GM12878 (cell line): ENCODE measurements around the gene BBLN. TPM values are rescaled to one million over a fixed set of nuclear protein-coding genes. Genes with fewer than 3 reads are reported as not detected.

Experiments
- ATAC-seq: fragments of 200-7000 bp; cut with Tn5 transposase; 3 replicates; pipeline ENCODE4 v1.9.1; 2020; ENCODE audit warnings: mild to moderate bottlenecking, moderate library complexity
- BruUV-seq: library from RNA; stranded (reverse); fragments of 400-500 nt; replicated peaks from 2 replicates; lab custom pipeline; 2021; lab: Mats Ljungman, UMichigan
- CTCF ChIA-PET: fragments of 300-600 bp; sonication (Branson Sonifier 250); formaldehyde crosslinking; extraction: SDS; loops from one replicate; lab custom pipeline; 2021; ENCODE audit warnings: inconsistent platforms; lab: Yijun Ruan, JAX
- POLR2A ChIA-PET: fragments of 350-600 bp; formaldehyde crosslinking; extraction: SDS; loops from one replicate; lab custom pipeline; 2021; ENCODE audit warnings: inconsistent platforms; lab: Charles Lee
- RAD21 ChIA-PET: fragments of 300-600 bp; sonication (Branson Sonifier 250); formaldehyde crosslinking; loops from one replicate; lab custom pipeline; 2023; ENCODE audit warnings: antibody characterized with exemption; ENCODE audit not compliant: unreplicated experiment; lab: Charles Lee
- SMC1A ChIA-PET: fragments of 300-600 bp; sonication (Branson Sonifier 250); formaldehyde crosslinking; loops from one replicate; lab custom pipeline; 2023; ENCODE audit not compliant: unreplicated experiment, uncharacterized antibody; lab: Charles Lee
- DNase-seq: peaks from one replicate; pipeline ENCODE4 v3.0.0-alpha.2; 2011; ENCODE audit warnings: low read depth, low spot score
- FAIRE-seq: peaks from 3 replicates; lab custom pipeline; 2011; peaks lifted over from hg19 to GRCh38; lab: Jason Lieb, UNC
- H2AFZ ChIP-seq: 2 replicates; pipeline ENCODE4 v1.6.0; 2011; ENCODE audit warnings: low read depth, low read length, control low read depth; ENCODE audit not compliant: control insufficient read depth
- H3K27ac ChIP-seq: 2 replicates; pipeline ENCODE4 v1.5.1; 2011; ENCODE audit warnings: control low read depth; ENCODE audit not compliant: control insufficient read depth, insufficient read depth
- H3K27me3 ChIP-seq, 2 experiments: replicated peaks in 1 of 2; 2 replicates each; pipeline versions ENCODE4 v1.6.0 to v1.6.1; 2011; ENCODE audit warnings: low read length in 1 of 2; ENCODE audit not compliant: control insufficient read depth in 2 of 2, insufficient read depth in 2 of 2
- H3K36me3 ChIP-seq, 2 experiments: 2 replicates each; pipeline ENCODE4 v1.5.1; 2011; ENCODE audit warnings: low read length in 1 of 2; ENCODE audit not compliant: control insufficient read depth in 2 of 2, insufficient read depth in 2 of 2
- H3K4me1 ChIP-seq: 2 replicates; pipeline ENCODE4 v1.6.1; 2011; ENCODE audit warnings: mild to moderate bottlenecking, low read length, moderate library complexity, mixed read lengths; ENCODE audit not compliant: control insufficient read depth, insufficient read depth
- H3K4me2 ChIP-seq: 2 replicates; pipeline ENCODE4 v1.6.0; 2011; ENCODE audit warnings: control low read depth; ENCODE audit not compliant: control insufficient read depth, insufficient read depth
- H3K4me3 ChIP-seq: fragments of 200-600 bp; sonication (generic); 2 replicates; pipeline ENCODE4 v1.5.1; 2016
- H3K79me2 ChIP-seq: 2 replicates; pipeline ENCODE4 v1.6.0; 2011; ENCODE audit warnings: low read length; ENCODE audit not compliant: control insufficient read depth, insufficient read depth
- H3K9ac ChIP-seq: 2 replicates; pipeline ENCODE4 v1.8.0; 2011; ENCODE audit warnings: low read length, control low read depth, mixed read lengths; ENCODE audit not compliant: control insufficient read depth, insufficient read depth
- H3K9me3 ChIP-seq: replicated peaks from 3 replicates; pipeline ENCODE4 v1.5.1; 2011; ENCODE audit warnings: mild to moderate bottlenecking, low read length; ENCODE audit not compliant: control insufficient read depth, insufficient read depth
- H4K20me1 ChIP-seq: 2 replicates; pipeline ENCODE4 v1.6.0; 2011; ENCODE audit not compliant: control insufficient read depth, insufficient read depth
- BHLHE40 ChIP-seq, 2 experiments: fragments of 450-650 bp in 1 of 2; IDR thresholded peaks; 2 replicates each; pipeline ENCODE4 v1.6.1; 2011 to 2017; ENCODE audit warnings: low read depth in 2 of 2, borderline replicate concordance in 1 of 2, improper control_type of control experiment in 1 of 2, low read length in 1 of 2, mild to moderate bottlenecking in 1 of 2
- ESRRA ChIP-seq: IDR thresholded peaks from 2 replicates; pipeline ENCODE4 v1.6.1; 2012; ENCODE audit warnings: mild to moderate bottlenecking, low read length, improper control_type of control experiment
- FOXK2 ChIP-seq: fragments of 450-650 bp; IDR thresholded peaks from 2 replicates; pipeline ENCODE4 v1.6.1; 2017; ENCODE audit warnings: mild to moderate bottlenecking, moderate library complexity
- HDGF ChIP-seq: fragments of 450-650 bp; IDR thresholded peaks from 2 replicates; pipeline ENCODE4 v1.6.1; 2016; ENCODE audit warnings: antibody characterized with exemption
- IRF4 ChIP-seq: IDR thresholded peaks from 2 replicates; pipeline ENCODE4 v1.6.1; 2011; ENCODE audit warnings: low read depth, low read length
- NFXL1 ChIP-seq: fragments of 450-650 bp; IDR thresholded peaks from 2 replicates; pipeline ENCODE4 v1.6.1; 2017; ENCODE audit warnings: antibody characterized with exemption, mild to moderate bottlenecking, borderline replicate concordance
- RBBP5 ChIP-seq: fragments of 200-600 bp; sonication (generic); conservative IDR thresholded peaks from 2 replicates; pipeline ENCODE4 v1.6.1; 2016
- RCOR1 ChIP-seq: conservative IDR thresholded peaks from 2 replicates; pipeline ENCODE4 v1.6.1; 2012; ENCODE audit warnings: low read depth, low read length, improper control_type of control experiment
- SMAD1 ChIP-seq: fragments of 450-650 bp; IDR thresholded peaks from 2 replicates; pipeline ENCODE4 v1.6.1; 2018; ENCODE audit warnings: mild to moderate bottlenecking, low read depth; ENCODE audit not compliant: partially characterized antibody
- TBL1XR1 ChIP-seq: IDR thresholded peaks from 2 replicates; pipeline ENCODE4 v1.6.1; 2012; ENCODE audit warnings: low read depth, low read length, improper control_type of control experiment
- WGBS: methylation state at CpG from one replicate; pipeline ENCODE4 v1.1.6; 2016; ENCODE audit warnings: low lambda C conversion rate; ENCODE audit not compliant: insufficient replicate concordance, insufficient coverage; ENCODE audit errors: missing lambda C conversion rate; 5-methylcytosine and 5-hydroxymethylcytosine counted together
- in situ Hi-C: fragments of 300-500 bp; cut with MboI; formaldehyde crosslinking; loops from 9 replicates; pipeline ENCODE4 v1.14.3; 2018; ENCODE audit warnings: mixed read lengths
- intact Hi-C: fragments of 100-400 bp; cut with micrococcal nuclease; formaldehyde crosslinking; loops from one replicate; pipeline ENCODE4 v1.14.2; 2022; ENCODE audit not compliant: unreplicated experiment
- polyA plus RNA-seq, 11 experiments: library from polyadenylated mRNA; depleted of rRNA in 4 of 11; unstranded in 6 of 11; stranded (reverse) in 5 of 11; fragments of >200 nt; fragmentation: Nextera tagmentation in 4 of 11; fragmentation: Illumina TruSeq in 1 of 11; extraction: Ambion mirVana in 4 of 11; extraction: Trizol in 1 of 11; gene quantifications; 1 replicate in 1 of 11; 2 replicates in 10 of 11; pipeline versions ENCODE4 v1.2.1 to v1.2.3, GENCODE V29; 2011 to 2016; ENCODE audit warnings: inconsistent platforms in 2 of 11, missing spikeins in 2 of 11, low read depth in 1 of 11
- total RNA-seq, 4 experiments: library from RNA; depleted of rRNA in 3 of 4; stranded (reverse); fragments of >200 nt in 3 of 4; fragmentation: Illumina TruSeq in 1 of 4; extraction: Trizol in 1 of 4; gene quantifications; 2 replicates each; pipeline versions ENCODE4 v1.2.1 to v1.2.3, GENCODE V29; 2013 to 2021
- TF ChIP-seq, protein P1 (sequence below): IDR thresholded peaks from 2 replicates; pipeline ENCODE4 v1.6.1; 2012; ENCODE audit warnings: low read length, inconsistent platforms
- TF ChIP-seq, protein P2 (sequence below): IDR thresholded peaks from 2 replicates; pipeline ENCODE4 v1.6.1; 2012; ENCODE audit warnings: improper control_type of control experiment, low read depth, low read length; ENCODE audit not compliant: insufficient replicate concordance
- TF ChIP-seq, protein P3 (sequence below): fragments of 450-650 bp; IDR thresholded peaks from 2 replicates; pipeline ENCODE4 v1.6.1; 2018; ENCODE audit warnings: borderline replicate concordance, mild to moderate bottlenecking; ENCODE audit not compliant: partially characterized antibody

Gene BBLN
- total and polyA plus RNA-seq, 10 of the 15 experiments (the other 5 are each of a cell fraction or from before 2014, with no cell fraction given), result 3.8 to 194 (median 66.2) TPM

DNA sequence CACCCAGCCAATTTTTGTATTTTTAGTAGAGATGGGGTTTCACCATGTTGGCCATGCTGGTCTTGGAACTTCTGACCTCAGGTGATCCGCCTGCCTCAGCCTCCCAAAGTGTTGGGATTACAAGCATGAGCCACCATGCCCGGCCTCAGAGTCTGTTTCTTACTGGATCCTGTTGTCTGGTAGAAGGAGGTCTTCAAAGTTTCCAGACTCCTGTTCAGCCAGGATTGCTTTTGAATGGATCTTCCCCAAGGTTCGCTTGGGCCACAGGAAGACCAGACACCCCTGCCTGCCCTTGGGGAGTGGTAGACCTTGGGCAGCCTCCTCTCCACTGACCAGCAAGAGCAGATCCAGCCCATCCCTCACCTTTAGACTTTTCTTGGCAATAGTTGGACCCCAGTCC is 18.5 kb upstream of the BBLN start (continued):
- no peak for TF ChIP-seq RBBP5
- TF ChIP-seq, protein P1, sequence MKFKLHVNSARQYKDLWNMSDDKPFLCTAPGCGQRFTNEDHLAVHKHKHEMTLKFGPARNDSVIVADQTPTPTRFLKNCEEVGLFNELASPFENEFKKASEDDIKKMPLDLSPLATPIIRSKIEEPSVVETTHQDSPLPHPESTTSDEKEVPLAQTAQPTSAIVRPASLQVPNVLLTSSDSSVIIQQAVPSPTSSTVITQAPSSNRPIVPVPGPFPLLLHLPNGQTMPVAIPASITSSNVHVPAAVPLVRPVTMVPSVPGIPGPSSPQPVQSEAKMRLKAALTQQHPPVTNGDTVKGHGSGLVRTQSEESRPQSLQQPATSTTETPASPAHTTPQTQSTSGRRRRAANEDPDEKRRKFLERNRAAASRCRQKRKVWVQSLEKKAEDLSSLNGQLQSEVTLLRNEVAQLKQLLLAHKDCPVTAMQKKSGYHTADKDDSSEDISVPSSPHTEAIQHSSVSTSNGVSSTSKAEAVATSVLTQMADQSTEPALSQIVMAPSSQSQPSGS, result no peak
- no peak for TF ChIP-seq IRF4
- no peak for TF ChIP-seq SMAD1
- no peak for TF ChIP-seq BHLHE40 (IDR thresholded peaks at IDR 0.05; ENCODE audit: borderline replicate concordance in 1 of 2, low read depth in 2 of 2, low read length in 1 of 2)

DNA sequence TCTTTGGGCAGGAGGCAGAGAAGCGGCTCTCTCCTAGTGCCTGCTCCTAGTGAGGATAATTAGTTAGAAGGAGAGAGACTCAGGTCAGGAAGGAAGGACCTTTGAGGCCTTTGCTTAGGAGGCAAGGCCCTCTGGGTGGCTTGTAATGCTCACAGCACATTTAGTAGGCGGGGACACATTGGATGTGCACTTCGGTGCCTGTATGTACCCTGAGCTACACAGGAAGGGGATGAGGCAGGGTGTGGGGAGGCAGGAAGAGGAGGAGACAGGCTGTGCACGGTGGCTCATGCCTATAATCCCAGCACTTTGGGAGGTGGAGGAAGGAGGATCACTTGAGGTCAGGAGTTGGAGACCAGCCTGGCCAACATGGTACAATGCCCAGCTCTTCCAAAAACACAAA is 18.0 kb upstream of the BBLN start:
- H3K9ac ChIP-seq, result no peak overlapping the region
- intact Hi-C loops, result no loop called here
- ATAC-seq (peak; percentile 31; the same call in 1 of the 3 replicates), FAIRE-seq (no peak), DNase-seq (no peak)
- no peak overlapping the region for H3K4me2 ChIP-seq
- ChIA-PET SMC1A (interaction anchor here (0.7 kb wide), 1 partner anchor 129 kb away, joined by 3 read pairs; no protein-coding TSS in a partner anchor), RAD21 (no interaction called here), POLR2A (interaction anchor here (1.2 kb wide), 1 partner anchor 17 kb away, joined by 9 read pairs; no protein-coding TSS in a partner anchor), CTCF (interaction anchor here (1.3 to 1.4 kb wide), 2 partner anchors 14 to 24 kb away, joined by 4 to 5 read pairs; no protein-coding TSS in a partner anchor)
- no peak overlapping the region for H3K27ac ChIP-seq
- no TSS peak for BruUV-seq
- H3K27me3 ChIP-seq, result no peaks in the 10 kb centered on the region; a peak in 1 of 4 replicates
- WGBS, result 20% methylated on average over 4 of the region's 4 CpGs
- no peaks in the 10 kb centered on the region for H3K9me3 ChIP-seq
- H3K79me2 ChIP-seq, result no peaks in the 10 kb centered on the region
- in situ Hi-C loops, result no loop called here
- no peak overlapping the region for H3K4me3 ChIP-seq
- H2AFZ ChIP-seq, result no peak overlapping the region
- H3K4me1 ChIP-seq, result no peaks in the 10 kb centered on the region
- H4K20me1 ChIP-seq, result no peaks in the 10 kb centered on the region
- no peaks in the 10 kb centered on the region for H3K36me3 ChIP-seq
- TF ChIP-seq, protein P2, sequence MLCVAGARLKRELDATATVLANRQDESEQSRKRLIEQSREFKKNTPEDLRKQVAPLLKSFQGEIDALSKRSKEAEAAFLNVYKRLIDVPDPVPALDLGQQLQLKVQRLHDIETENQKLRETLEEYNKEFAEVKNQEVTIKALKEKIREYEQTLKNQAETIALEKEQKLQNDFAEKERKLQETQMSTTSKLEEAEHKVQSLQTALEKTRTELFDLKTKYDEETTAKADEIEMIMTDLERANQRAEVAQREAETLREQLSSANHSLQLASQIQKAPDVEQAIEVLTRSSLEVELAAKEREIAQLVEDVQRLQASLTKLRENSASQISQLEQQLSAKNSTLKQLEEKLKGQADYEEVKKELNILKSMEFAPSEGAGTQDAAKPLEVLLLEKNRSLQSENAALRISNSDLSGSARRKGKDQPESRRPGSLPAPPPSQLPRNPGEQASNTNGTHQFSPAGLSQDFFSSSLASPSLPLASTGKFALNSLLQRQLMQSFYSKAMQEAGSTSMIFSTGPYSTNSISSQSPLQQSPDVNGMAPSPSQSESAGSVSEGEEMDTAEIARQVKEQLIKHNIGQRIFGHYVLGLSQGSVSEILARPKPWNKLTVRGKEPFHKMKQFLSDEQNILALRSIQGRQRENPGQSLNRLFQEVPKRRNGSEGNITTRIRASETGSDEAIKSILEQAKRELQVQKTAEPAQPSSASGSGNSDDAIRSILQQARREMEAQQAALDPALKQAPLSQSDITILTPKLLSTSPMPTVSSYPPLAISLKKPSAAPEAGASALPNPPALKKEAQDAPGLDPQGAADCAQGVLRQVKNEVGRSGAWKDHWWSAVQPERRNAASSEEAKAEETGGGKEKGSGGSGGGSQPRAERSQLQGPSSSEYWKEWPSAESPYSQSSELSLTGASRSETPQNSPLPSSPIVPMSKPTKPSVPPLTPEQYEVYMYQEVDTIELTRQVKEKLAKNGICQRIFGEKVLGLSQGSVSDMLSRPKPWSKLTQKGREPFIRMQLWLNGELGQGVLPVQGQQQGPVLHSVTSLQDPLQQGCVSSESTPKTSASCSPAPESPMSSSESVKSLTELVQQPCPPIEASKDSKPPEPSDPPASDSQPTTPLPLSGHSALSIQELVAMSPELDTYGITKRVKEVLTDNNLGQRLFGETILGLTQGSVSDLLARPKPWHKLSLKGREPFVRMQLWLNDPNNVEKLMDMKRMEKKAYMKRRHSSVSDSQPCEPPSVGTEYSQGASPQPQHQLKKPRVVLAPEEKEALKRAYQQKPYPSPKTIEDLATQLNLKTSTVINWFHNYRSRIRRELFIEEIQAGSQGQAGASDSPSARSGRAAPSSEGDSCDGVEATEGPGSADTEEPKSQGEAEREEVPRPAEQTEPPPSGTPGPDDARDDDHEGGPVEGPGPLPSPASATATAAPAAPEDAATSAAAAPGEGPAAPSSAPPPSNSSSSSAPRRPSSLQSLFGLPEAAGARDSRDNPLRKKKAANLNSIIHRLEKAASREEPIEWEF, result no peak
- no peak for TF ChIP-seq HDGF
- TF ChIP-seq NFXL1, result no peak
- TF ChIP-seq FOXK2, result no peak
- TF ChIP-seq, protein P3, sequence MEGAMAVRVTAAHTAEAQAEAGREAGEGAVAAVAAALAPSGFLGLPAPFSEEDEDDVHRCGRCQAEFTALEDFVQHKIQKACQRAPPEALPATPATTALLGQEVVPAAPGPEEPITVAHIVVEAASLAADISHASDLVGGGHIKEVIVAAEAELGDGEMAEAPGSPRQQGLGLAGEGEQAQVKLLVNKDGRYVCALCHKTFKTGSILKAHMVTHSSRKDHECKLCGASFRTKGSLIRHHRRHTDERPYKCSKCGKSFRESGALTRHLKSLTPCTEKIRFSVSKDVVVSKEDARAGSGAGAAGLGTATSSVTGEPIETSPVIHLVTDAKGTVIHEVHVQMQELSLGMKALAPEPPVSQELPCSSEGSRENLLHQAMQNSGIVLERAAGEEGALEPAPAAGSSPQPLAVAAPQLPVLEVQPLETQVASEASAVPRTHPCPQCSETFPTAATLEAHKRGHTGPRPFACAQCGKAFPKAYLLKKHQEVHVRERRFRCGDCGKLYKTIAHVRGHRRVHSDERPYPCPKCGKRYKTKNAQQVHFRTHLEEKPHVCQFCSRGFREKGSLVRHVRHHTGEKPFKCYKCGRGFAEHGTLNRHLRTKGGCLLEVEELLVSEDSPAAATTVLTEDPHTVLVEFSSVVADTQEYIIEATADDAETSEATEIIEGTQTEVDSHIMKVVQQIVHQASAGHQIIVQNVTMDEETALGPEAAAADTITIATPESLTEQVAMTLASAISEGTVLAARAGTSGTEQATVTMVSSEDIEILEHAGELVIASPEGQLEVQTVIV, result no peak
- no peak for TF ChIP-seq ESRRA
- no peak for TF ChIP-seq RCOR1
- no peak for TF ChIP-seq TBL1XR1
